AG04449 (cell line): ENCODE measurements around the gene NOA1.
A peak's percentile ranks its signal among the peaks of the same experiment; 100 is the strongest.

ENCODE experiments used
- CTCF ChIA-PET: fragments of 350-600 bp; formaldehyde crosslinking; extraction: SDS; loops from one replicate; lab custom pipeline; 2021; ENCODE audit warnings: antibody characterized with exemption; lab: Yijun Ruan, JAX
- POLR2A ChIA-PET: fragments of 400-600, 350-600 bp; formaldehyde crosslinking; extraction: SDS; loops from one replicate; lab custom pipeline; 2020; ENCODE audit warnings: antibody characterized with exemption, inconsistent platforms; lab: Yijun Ruan, JAX
- DNase-seq: peaks from one replicate; pipeline ENCODE4 v3.0.0-alpha.2; 2010; ENCODE audit warnings: low read depth, low spot score
- H3K4me3 ChIP-seq: 2 replicates; pipeline ENCODE4 v1.5.1; 2011; ENCODE audit warnings: low read depth, mild to moderate bottlenecking, control low read depth, low read length
- CTCF ChIP-seq: IDR thresholded peaks from one replicate; pipeline ENCODE4 v1.5.1; 2011; ENCODE audit warnings: mild to moderate bottlenecking, moderate library complexity, low read length, control low read depth, inconsistent platforms; ENCODE audit not compliant: insufficient read depth; ENCODE audit errors: missing control alignments

Gene NOA1

GRCh38 chr4:56978750-56979303 is 1.4 kb upstream of the NOA1 start, which contains the start of gene POLR2B:
TSS of gene POLR2B (plus strand) at chr4:56978896. CDS start at chr4:56978986, 90 bp downstream.
- peak within 1 kb of the TSS; percentile 99 for H3K4me3 ChIP-seq
- ChIA-PET CTCF (interaction anchor here (1.4 to 1.7 kb wide), 3 partner anchors 9 to 185 kb away, joined by 3 to 9 read pairs (median 8); no protein-coding TSS in a partner anchor), POLR2A (interaction anchor here (0.5 to 1.2 kb wide), 7 partner anchors 10 to 123 kb away, joined by 3 to 5 read pairs (median 3); no protein-coding TSS in a partner anchor)
- no peak for TF ChIP-seq CTCF
- peak; percentile 41 for DNase-seq

GRCh38 chr4:56976837-56977320 is 527 bp downstream of the NOA1 start:
- TF ChIP-seq CTCF = no peak
- ChIA-PET CTCF (interaction anchor here (0.9 to 2.7 kb wide), 5 partner anchors 11 to 89 kb away, joined by 3 to 8 read pairs (median 5); no protein-coding TSS in a partner anchor), POLR2A (interaction anchor here (0.8 to 1.6 kb wide), 6 partner anchors 12 to 117 kb away, joined by 3 to 20 read pairs (median 4); partner anchors contain the start of gene REST)
- DNase-seq = no peak
- H3K4me3 ChIP-seq = peak overlapping the region; percentile 99

GRCh38 chr4:56976283-56976836 is 1.0 kb downstream of the NOA1 start:
- no peak for DNase-seq
- ChIA-PET POLR2A (interaction anchor here (1.2 to 1.6 kb wide), 2 partner anchors 31 to 68 kb away, joined by 3 to 20 read pairs; partner anchors contain the start of gene REST), CTCF (interaction anchor here (1.4 to 2.7 kb wide), 2 partner anchors 12 to 17 kb away, joined by 5 to 8 read pairs; no protein-coding TSS in a partner anchor)
- no peak for TF ChIP-seq CTCF
- peak overlapping the region; percentile 99 for H3K4me3 ChIP-seq

GRCh38 chr4:56973336-56973735 is 4.1 kb downstream of the NOA1 start:
- no peak for DNase-seq
- CTCF ChIA-PET = interaction anchor here (0.9 to 3.1 kb wide), 2 partner anchors 13 to 66 kb away, joined by 3 to 13 read pairs; no protein-coding TSS in a partner anchor
- H3K4me3 ChIP-seq = no peak overlapping the region
- POLR2A ChIA-PET = no interaction called here
- no peak for TF ChIP-seq CTCF

- no peak for DNase-seq
- ChIA-PET POLR2A (no interaction called here), CTCF (interaction anchor here (0.9 to 3.1 kb wide), 2 partner anchors 12 to 67 kb away, joined by 3 to 13 read pairs; no protein-coding TSS in a partner anchor)
- no peak overlapping the region for H3K4me3 ChIP-seq
- TF ChIP-seq CTCF = no peak
These were observed 4.6 kb downstream of the NOA1 start for GRCh38 chr4:56972809-56973208.

- POLR2A ChIA-PET = no interaction called here
These were observed 5.0 kb downstream of the NOA1 start for GRCh38 chr4:56972389-56972788.

More at GRCh38 chr4:56972389-56972788, 5.0 kb downstream of the NOA1 start:
- CTCF ChIA-PET = interaction anchor here (0.9 kb wide), 1 partner anchor 67 kb away, joined by 3 read pairs; no protein-coding TSS in a partner anchor
- no peak for DNase-seq
- no peak overlapping the region for H3K4me3 ChIP-seq
- no peak for TF ChIP-seq CTCF
